ENCODE measurements around the gene SLC35G6. TPM values are rescaled to one million over a fixed set of nuclear protein-coding genes. Genes with fewer than 3 reads are reported as not detected.

The SLC35G6 gene
- total and polyA plus RNA-seq, 2 experiments from 2014 or later: 0.16 TPM; not detected in 1

GRCh38 chr17:7490144-7490543 lies 8.9 kb downstream of the SLC35G6 start (continued):
- TF ChIP-seq CTCF (conservative IDR thresholded peaks at IDR 0.05; ENCODE audit: low read depth in 2 of 2) (no peak), ZNF331 (CRISPR knock-in tag; IDR thresholded peaks at IDR 0.05; ENCODE audit: low read depth) (no peak)

GRCh38 chr17:7491583-7491982 lies 10.3 kb downstream of the SLC35G6 start:
- Mint-ChIP-seq H3K36me3 (ENCODE audit: low read depth) (peaks cover 57% of the 10 kb centered on the region), H3K9me3 (no peaks in the 10 kb centered on the region; the same call in 2 of the 3 replicates), H3K27ac (no peak overlapping the region), H3K4me3 (no peak overlapping the region; the same call in 2 of the 3 replicates), H3K4me1 (peaks cover 19% of the 10 kb centered on the region), H3K27me3 (ENCODE audit: insufficient read depth, low read depth, poor library complexity) (peaks cover 14% of the 10 kb centered on the region)
- Histone ChIP-seq H3K4me3 (no peak overlapping the region), H4K20me1 (replicated peaks; ENCODE audit: insufficient read depth) (peaks cover 53% of the 10 kb centered on the region), H3K27me3 (ENCODE audit: insufficient read depth) (no peaks in the 10 kb centered on the region), H3K27ac (ENCODE audit: low read depth) (no peak overlapping the region), H3K36me3 (ENCODE audit: insufficient read depth) (0 out of 2 replicates have a peak, but pooled peaks cover 3% of the 10 kb centered on the region), H2AFZ (no peak overlapping the region), H3K4me1 (ENCODE audit: insufficient read depth) (peaks cover 4% of the 10 kb centered on the region; the same call in 1 of the 2 replicates), H3K4me2 (no peak overlapping the region), H3K9me2 (ENCODE audit: insufficient read depth) (no peaks in the 10 kb centered on the region), H3K79me2 (replicated peaks; ENCODE audit: insufficient read depth) (peaks cover 94% of the 10 kb centered on the region), H3F3A (replicated peaks; ENCODE audit: low read depth) (0 out of 2 replicates have a peak, but pooled peaks cover 14% of the 10 kb centered on the region)
- TF ChIP-seq CREB1 (CRISPR knock-in tag; IDR thresholded peaks at IDR 0.05; ENCODE audit: low read depth) (no peak), JUNB (IDR thresholded peaks at IDR 0.05; ENCODE audit: unreplicated experiment) (no peak), EZH2phosphoT487 (IDR thresholded peaks at IDR 0.05; ENCODE audit: unreplicated experiment) (no peak), REST (IDR thresholded peaks at IDR 0.05; ENCODE audit: unreplicated experiment) (no peak)
- DNase-seq (ENCODE audit: low spot score) (no peak), ATAC-seq (no peak)

- Mint-ChIP-seq H3K4me1 (peaks cover 7% of the 10 kb centered on the region; the same call in 2 of the 3 replicates), H3K27ac (no peak overlapping the region), H3K27me3 (ENCODE audit: insufficient read depth, low read depth, poor library complexity) (peaks cover 8% of the 10 kb centered on the region), H3K9me3 (no peaks in the 10 kb centered on the region; the same call in 2 of the 3 replicates), H3K36me3 (ENCODE audit: low read depth) (peaks cover 67% of the 10 kb centered on the region), H3K4me3 (no peak overlapping the region)
- Histone ChIP-seq H3K27ac (ENCODE audit: low read depth) (no peak overlapping the region), H3F3A (replicated peaks; ENCODE audit: low read depth) (0 out of 2 replicates have a peak, but pooled peaks cover 3% of the 10 kb centered on the region), H3K4me1 (ENCODE audit: insufficient read depth) (peaks cover under 1% of the 10 kb centered on the region; the same call in 1 of the 2 replicates), H3K36me3 (ENCODE audit: insufficient read depth) (peaks cover 13% of the 10 kb centered on the region), H3K79me2 (replicated peaks; ENCODE audit: insufficient read depth) (peaks cover 71% of the 10 kb centered on the region), H3K4me2 (no peak overlapping the region), H4K20me1 (replicated peaks; ENCODE audit: insufficient read depth) (peaks cover 42% of the 10 kb centered on the region), H3K27me3 (ENCODE audit: insufficient read depth) (no peaks in the 10 kb centered on the region), H2AFZ (no peak overlapping the region), H3K4me3 (no peak overlapping the region), H3K9me2 (ENCODE audit: insufficient read depth) (no peaks in the 10 kb centered on the region)
- no peak for ATAC-seq
- DNase-seq (ENCODE audit: low spot score): no peak
- no peak for TF ChIP-seq ZNF331 (CRISPR knock-in tag; IDR thresholded peaks at IDR 0.05; ENCODE audit: low read depth)
- TF ChIP-seq JUNB (IDR thresholded peaks at IDR 0.05; ENCODE audit: unreplicated experiment): no peak
- no peak for TF ChIP-seq POLR2AphosphoS5 (IDR thresholded peaks at IDR 0.05; ENCODE audit: low read depth)
- no peak for TF ChIP-seq ZNF114 (CRISPR knock-in tag; IDR thresholded peaks at IDR 0.05)
- no peak for TF ChIP-seq NANOG (IDR thresholded peaks at IDR 0.05; ENCODE audit: borderline replicate concordance)
- no peak for TF ChIP-seq REST (IDR thresholded peaks at IDR 0.05; ENCODE audit: unreplicated experiment)
- TF ChIP-seq CTCF (conservative IDR thresholded peaks at IDR 0.05; ENCODE audit: low read depth in 2 of 2): no peak
- TF ChIP-seq CREB1 (CRISPR knock-in tag; IDR thresholded peaks at IDR 0.05; ENCODE audit: low read depth): no peak
- TF ChIP-seq EZH2 (IDR thresholded peaks at IDR 0.05; ENCODE audit: low read depth, unreplicated experiment): no peak
Measured at GRCh38 chr17:7493941-7494340, 12.7 kb downstream of the SLC35G6 start.

All from GM23338 (cell line).